SJSA1 (cell line): ENCODE results near the gene MRTFA. TPM values are rescaled to one million over a fixed set of nuclear protein-coding genes. Genes with fewer than 3 reads are reported as not detected.
A peak's percentile ranks its signal among the peaks of the same experiment; 100 is the strongest.

Source experiments
- DNase-seq, 2 experiments: peaks; one replicate each; pipeline ENCODE4 v3.0.0-alpha.2; 2015 to 2020; ENCODE audit warnings: low spot score in 2 of 2, low read depth in 1 of 2
- H3K27ac ChIP-seq: fragments of 250-450 bp; sonication (Bioruptor Pico); 2 replicates; pipeline ENCODE4 v1.5.1; 2020; ENCODE audit warnings: mild to moderate bottlenecking, moderate library complexity
- H3K27me3 ChIP-seq: fragments of 250-450 bp; sonication (Bioruptor Pico); replicated peaks from 2 replicates; pipeline ENCODE4 v1.5.1; 2020; ENCODE audit warnings: mild to moderate bottlenecking, moderate library complexity
- H3K36me3 ChIP-seq: fragments of 250-450 bp; sonication (Bioruptor Pico); 2 replicates; pipeline ENCODE4 v1.5.1; 2020; ENCODE audit warnings: mild to moderate bottlenecking
- H3K4me1 ChIP-seq: fragments of 250-450 bp; sonication (Bioruptor Pico); replicated peaks from 2 replicates; pipeline ENCODE4 v1.6.1; 2021; ENCODE audit warnings: mild to moderate bottlenecking
- H3K4me3 ChIP-seq: fragments of 250-450 bp; sonication (Bioruptor Pico); 2 replicates; pipeline ENCODE4 v1.5.1; 2020; ENCODE audit warnings: mild to moderate bottlenecking
- H3K9me3 ChIP-seq: fragments of 250-450 bp; sonication (Bioruptor Pico); replicated peaks from 2 replicates; pipeline ENCODE4 v1.5.1; 2020; ENCODE audit warnings: mild to moderate bottlenecking
- total RNA-seq: library from RNA; depleted of rRNA; stranded (reverse); fragments of >200 nt; shearing (Covaris generic); gene quantifications from 2 replicates; pipeline ENCODE4 v1.2.3, GENCODE V29; 2014

The MRTFA gene
- total RNA-seq, 1 experiment from 2014 or later, result 27.8 TPM

- H3K36me3 ChIP-seq, result peaks cover 76% of the 10 kb centered on the region
- DNase-seq, result no peak
- H3K4me3 ChIP-seq, result no peak overlapping the region
- H3K9me3 ChIP-seq, result no peaks in the 10 kb centered on the region
- no peak overlapping the region for H3K27ac ChIP-seq
- H3K27me3 ChIP-seq, result no peaks in the 10 kb centered on the region
- peaks cover 11% of the 10 kb centered on the region for H3K4me1 ChIP-seq
Observed at GRCh38 chr22:40413873-40414272, 222.6 kb downstream of the MRTFA start.

GRCh38 chr22:40412441-40412840 is 224.1 kb downstream of the MRTFA start:
- no peak overlapping the region for H3K27ac ChIP-seq
- DNase-seq, result no peak
- H3K4me1 ChIP-seq, result peaks cover 11% of the 10 kb centered on the region
- no peaks in the 10 kb centered on the region for H3K9me3 ChIP-seq
- no peaks in the 10 kb centered on the region for H3K27me3 ChIP-seq
- H3K36me3 ChIP-seq, result peaks cover 79% of the 10 kb centered on the region
- no peak overlapping the region for H3K4me3 ChIP-seq

DNA sequence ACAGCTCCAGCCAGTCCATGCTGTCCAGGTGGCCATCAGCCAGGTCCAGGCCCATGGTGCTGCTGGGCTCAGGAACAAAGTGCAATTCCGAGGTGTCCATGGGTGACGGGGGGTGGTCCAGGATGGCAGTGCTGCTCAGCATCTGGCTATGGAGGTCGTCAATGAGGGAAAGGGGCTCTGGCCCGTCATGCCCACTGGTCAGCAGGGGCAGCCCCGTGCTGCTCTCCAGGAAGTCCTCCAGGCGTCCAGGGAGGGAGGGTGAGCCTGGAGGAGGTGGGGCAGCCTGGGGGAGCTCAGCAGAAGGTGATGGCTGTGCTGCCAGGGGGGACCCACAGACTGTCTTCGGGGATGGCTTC is 225.0 kb downstream of the MRTFA start:
- H3K36me3 ChIP-seq, result peaks cover 82% of the 10 kb centered on the region
- no peaks in the 10 kb centered on the region for H3K9me3 ChIP-seq
- no peak overlapping the region for H3K4me3 ChIP-seq

GRCh38 chr22:40410731-40411505 is 225.6 kb downstream of the MRTFA start:
- H3K27ac ChIP-seq, result no peak overlapping the region
- H3K36me3 ChIP-seq, result peaks cover 82% of the 10 kb centered on the region
- no peak overlapping the region for H3K4me3 ChIP-seq
- H3K4me1 ChIP-seq, result peaks cover 11% of the 10 kb centered on the region
- no peaks in the 10 kb centered on the region for H3K27me3 ChIP-seq
- no peak for DNase-seq
- no peaks in the 10 kb centered on the region for H3K9me3 ChIP-seq

More for the DNA sequence above, 225.0 kb downstream of the MRTFA start:
- H3K4me1 ChIP-seq, result peaks cover 11% of the 10 kb centered on the region
- DNase-seq, result no peak
- no peak overlapping the region for H3K27ac ChIP-seq
- H3K27me3 ChIP-seq, result no peaks in the 10 kb centered on the region

- Histone ChIP-seq H3K27me3 (no peaks in the 10 kb centered on the region), H3K9me3 (no peaks in the 10 kb centered on the region), H3K27ac (no peak overlapping the region), H3K4me1 (peaks cover 11% of the 10 kb centered on the region), H3K4me3 (no peak overlapping the region), H3K36me3 (peaks cover 83% of the 10 kb centered on the region)
- DNase-seq, result peak in 1 of 2 experiments; percentile 18
Observed at GRCh38 chr22:40410272-40410671, 226.2 kb downstream of the MRTFA start.

- no peak overlapping the region for H3K27ac ChIP-seq
- H3K36me3 ChIP-seq, result peaks cover 89% of the 10 kb centered on the region
- no peak overlapping the region for H3K4me3 ChIP-seq
- no peaks in the 10 kb centered on the region for H3K9me3 ChIP-seq
- no peak for DNase-seq
- peaks cover 11% of the 10 kb centered on the region for H3K4me1 ChIP-seq
- no peaks in the 10 kb centered on the region for H3K27me3 ChIP-seq
Observed at GRCh38 chr22:40409613-40410113, 226.9 kb downstream of the MRTFA start.

DNA sequence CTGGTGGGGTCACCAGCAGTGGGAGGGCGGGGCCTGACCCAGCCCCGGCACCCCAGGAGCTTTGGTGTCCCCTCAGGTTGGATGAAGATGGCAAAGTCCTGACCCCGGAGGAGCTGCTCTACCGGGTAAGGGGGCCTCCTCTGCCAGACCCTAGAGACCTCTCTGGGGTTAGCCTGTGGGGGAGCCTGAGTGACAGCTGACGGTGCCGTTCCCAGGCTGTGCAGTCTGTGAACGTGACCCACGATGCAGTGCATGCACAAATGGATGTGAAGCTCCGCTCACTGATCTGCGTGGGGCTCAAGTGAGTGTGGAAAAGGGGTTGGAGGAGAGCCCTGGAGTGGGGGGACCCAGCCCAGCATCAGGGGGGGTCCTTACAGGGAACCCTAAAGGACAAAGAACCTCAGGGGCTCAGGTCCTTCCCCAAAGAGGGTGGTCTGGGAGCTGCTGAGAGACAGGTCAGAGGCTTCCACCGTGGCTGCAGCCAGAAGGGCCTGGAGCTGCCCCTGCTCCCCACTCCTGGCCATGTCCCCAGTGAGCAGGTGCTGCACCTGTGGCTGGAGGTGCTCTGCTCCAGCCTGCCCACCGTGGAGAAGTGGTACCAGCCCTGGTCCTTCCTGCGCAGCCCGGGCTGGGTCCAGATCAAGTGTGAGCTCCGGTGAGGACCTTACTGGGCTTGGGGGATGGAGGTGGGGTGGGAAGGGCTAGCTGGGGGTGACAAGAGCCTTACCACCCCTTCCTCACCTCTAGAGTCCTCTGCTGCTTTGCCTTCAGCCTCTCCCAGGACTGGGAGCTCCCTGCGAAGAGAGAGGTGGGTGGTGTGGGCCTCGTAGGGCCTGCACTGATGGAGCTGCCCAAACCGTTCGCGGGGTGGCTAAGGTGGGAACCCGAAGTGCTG is 227.6 kb downstream of the MRTFA start:
- H3K4me3 ChIP-seq, result no peak overlapping the region
- H3K27ac ChIP-seq, result no peak overlapping the region
- no peak for DNase-seq
- H3K27me3 ChIP-seq, result no peaks in the 10 kb centered on the region
- H3K9me3 ChIP-seq, result no peaks in the 10 kb centered on the region
- H3K36me3 ChIP-seq, result peaks cover 92% of the 10 kb centered on the region
- H3K4me1 ChIP-seq, result peaks cover 11% of the 10 kb centered on the region

DNA sequence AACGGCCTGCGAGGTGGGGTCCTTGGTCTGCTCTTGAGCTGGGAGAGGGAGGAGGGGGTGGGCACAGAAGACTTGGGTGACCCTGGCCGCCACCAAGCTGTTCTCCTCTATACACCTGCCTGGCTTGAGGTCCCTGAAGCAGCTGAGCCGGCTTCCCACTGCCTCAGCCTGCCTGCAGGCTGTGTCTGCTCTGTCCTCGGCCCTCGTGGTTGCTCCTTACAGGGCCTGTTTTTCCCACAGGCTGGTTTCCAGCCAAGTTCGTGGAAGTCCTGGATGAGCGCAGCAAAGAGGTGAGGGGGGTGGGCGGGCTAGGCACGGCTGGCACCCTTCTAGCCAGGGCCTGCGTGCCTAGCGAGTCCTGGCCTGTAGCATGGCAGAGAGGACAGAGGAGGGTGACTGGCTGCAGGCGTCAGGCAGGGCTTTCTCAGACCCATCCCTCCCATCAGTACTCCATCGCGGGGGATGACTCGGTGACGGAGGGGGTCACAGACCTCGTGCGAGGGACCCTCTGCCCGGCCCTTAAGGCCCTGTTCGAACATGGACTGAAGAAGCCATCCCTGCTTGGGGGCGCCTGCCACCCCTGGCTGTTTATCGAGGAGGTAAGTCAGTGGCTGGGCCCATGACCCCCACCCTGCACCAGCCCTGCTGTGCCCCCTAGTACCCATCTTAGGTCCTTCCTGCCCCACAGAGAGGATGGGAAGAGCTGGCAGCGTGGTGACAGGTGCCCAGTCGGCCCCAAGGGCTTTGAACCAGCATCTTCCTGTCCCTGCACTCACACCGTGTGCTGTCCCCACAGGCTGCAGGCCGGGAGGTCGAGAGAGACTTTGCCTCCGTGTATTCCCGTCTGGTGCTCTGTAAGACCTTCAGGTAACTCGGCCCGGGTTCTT is 228.4 kb downstream of the MRTFA start:
- H3K4me1 ChIP-seq, result peaks cover 11% of the 10 kb centered on the region
- no peaks in the 10 kb centered on the region for H3K27me3 ChIP-seq
- no peak overlapping the region for H3K27ac ChIP-seq
- H3K4me3 ChIP-seq, result no peak overlapping the region
- H3K9me3 ChIP-seq, result no peaks in the 10 kb centered on the region
- no peak for DNase-seq
- H3K36me3 ChIP-seq, result peaks cover 94% of the 10 kb centered on the region

DNA sequence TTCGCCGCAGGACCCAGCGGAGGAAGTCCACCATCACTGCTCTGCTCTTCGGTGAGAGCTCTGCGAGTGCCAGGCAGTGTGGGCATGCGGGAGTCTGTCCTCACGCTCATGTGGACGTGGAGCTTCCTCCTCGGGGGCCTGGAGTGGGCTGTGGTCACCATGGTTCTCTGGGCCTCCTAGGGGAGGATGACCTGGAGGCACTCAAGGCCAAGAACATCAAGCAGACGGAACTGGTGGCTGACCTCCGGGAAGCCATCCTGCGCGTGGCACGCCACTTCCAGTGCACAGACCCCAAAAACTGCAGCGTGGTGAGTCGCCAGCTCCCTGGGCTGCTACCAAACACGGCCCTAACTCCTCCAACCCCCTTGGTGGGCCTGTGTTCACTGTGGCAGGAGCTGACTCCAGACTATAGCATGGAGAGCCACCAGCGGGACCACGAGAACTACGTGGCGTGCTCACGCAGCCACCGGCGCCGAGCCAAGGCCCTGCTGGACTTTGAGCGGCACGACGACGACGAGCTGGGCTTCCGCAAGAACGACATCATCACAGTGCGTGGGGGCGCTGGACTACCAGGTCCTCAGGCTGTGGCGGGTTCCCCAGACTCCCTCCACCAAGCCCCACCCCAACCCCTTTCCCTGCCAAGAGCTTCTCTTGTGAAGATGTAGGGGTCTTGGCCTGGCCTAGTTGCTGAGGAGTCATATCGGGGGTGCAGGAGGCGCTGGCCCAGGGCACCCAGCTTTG is 229.3 kb downstream of the MRTFA start:
- no peak for DNase-seq
- Histone ChIP-seq H3K9me3 (no peaks in the 10 kb centered on the region), H3K27me3 (no peaks in the 10 kb centered on the region), H3K27ac (no peak overlapping the region), H3K4me3 (no peak overlapping the region), H3K4me1 (peaks cover 11% of the 10 kb centered on the region), H3K36me3 (peaks cover 96% of the 10 kb centered on the region)

DNA sequence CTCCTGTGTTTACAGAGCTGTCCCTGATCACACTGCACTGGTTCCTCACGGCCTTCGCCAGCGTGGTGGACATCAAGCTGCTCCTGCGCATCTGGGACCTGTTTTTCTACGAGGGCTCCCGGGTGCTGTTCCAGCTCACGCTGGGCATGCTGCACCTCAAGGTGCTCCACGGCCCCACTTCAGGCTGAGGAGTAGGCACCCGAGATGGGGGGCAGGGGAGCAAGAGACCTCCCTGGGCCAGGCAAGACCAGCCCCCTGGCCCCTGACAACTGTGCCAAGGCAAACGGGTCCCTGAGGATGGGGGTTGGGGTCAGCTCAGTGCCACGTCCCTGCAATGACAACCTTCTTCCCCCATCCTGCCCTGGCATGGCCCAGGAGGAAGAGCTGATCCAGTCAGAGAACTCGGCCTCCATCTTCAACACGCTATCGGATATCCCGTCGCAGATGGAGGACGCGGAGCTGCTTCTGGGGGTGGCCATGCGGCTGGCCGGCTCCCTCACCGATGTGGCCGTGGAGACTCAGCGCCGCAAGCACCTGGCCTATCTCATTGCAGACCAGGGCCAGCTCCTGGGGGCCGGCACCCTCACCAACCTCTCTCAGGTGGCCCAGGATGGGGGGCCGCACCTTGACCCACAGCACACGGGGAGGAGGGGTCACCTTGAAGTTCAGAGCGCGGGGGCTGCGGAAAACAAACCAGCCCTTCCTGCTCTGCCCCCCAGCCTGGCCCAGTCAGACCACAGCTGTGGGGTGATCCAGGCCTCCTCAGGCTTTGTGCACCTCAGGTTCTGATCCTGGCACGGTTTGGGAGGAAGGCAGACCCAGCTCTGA is 230.2 kb downstream of the MRTFA start:
- Histone ChIP-seq H3K9me3 (no peaks in the 10 kb centered on the region), H3K4me1 (peaks cover 11% of the 10 kb centered on the region), H3K4me3 (no peak overlapping the region), H3K27ac (no peak overlapping the region), H3K36me3 (peaks cover 96% of the 10 kb centered on the region), H3K27me3 (no peaks in the 10 kb centered on the region)
- no peak for DNase-seq

GRCh38 chr22:40405178-40406062 is 231.1 kb downstream of the MRTFA start:
- H3K4me1 ChIP-seq, result peaks cover 9% of the 10 kb centered on the region
- peaks cover 89% of the 10 kb centered on the region for H3K36me3 ChIP-seq
- DNase-seq, result peak in 1 of 2 experiments; percentile 44
- no peak overlapping the region for H3K27ac ChIP-seq
- H3K27me3 ChIP-seq, result no peaks in the 10 kb centered on the region
- no peak overlapping the region for H3K4me3 ChIP-seq
- no peaks in the 10 kb centered on the region for H3K9me3 ChIP-seq
